Activated naive CD4-positive, alpha-beta T cell treated with Interleukin-2 at 50 U/mL for 16 hours (primary cell): ENCODE results near the gene MRPL2.
A peak's percentile ranks its signal among the peaks of the same experiment; 100 is the strongest.

Experiments used
- DNase-seq: peaks from one replicate; pipeline ENCODE4 v3.0.0-alpha.2; 2020

MRPL2 gene

DNA sequence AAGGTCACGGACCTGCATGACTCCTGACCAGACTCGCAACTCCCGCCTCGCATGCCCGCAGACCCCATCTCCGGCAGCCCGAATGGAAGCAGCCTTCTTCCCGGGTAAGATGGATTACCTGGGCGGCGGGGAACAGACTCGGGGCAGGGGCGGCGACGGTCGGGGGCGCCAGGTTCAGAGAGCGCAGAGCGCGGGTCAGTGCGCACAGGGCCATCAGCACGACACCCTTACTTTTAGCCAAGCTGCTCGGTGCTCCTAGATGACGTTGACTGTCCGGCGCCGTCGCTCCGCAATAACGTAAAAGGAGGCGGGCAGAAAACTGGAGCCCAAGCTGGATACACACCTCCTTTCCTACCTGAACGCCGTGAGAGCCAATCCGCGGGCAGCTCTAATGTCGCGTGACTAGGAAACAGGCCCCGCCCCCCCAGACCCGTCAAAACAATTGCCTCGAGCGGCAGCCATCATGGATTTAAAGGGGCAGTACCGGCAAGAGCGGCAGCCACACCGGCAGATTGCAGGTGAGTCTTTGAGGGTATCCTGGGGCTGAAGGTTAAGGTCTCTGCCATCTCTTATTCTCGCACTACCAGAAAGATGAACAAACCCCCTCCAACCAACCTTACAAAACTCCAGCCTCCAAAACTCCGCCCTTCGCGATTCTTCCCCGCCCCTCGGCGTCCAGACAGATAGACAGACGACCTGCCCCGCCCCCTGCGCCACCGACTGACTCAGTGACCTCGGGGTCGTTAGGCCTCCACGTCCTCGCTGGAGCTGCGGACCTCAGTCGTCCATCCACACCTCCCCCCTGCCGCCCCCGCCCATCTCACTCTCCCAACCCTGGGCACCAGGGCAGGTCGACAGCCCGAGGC lies at the start of gene MRPL2, which contains the start of gene KLC4:
MRPL2 (minus strand) TSS at position 267 of the 866 bp plus-strand sequence; CDS start at position 214, 53 bp downstream.
KLC4 (plus strand) TSS at position 464 of the 866 bp plus-strand sequence. CDS start 1,705 bp downstream, outside the sequence.
- DNase-seq = peak; percentile 98

DNA sequence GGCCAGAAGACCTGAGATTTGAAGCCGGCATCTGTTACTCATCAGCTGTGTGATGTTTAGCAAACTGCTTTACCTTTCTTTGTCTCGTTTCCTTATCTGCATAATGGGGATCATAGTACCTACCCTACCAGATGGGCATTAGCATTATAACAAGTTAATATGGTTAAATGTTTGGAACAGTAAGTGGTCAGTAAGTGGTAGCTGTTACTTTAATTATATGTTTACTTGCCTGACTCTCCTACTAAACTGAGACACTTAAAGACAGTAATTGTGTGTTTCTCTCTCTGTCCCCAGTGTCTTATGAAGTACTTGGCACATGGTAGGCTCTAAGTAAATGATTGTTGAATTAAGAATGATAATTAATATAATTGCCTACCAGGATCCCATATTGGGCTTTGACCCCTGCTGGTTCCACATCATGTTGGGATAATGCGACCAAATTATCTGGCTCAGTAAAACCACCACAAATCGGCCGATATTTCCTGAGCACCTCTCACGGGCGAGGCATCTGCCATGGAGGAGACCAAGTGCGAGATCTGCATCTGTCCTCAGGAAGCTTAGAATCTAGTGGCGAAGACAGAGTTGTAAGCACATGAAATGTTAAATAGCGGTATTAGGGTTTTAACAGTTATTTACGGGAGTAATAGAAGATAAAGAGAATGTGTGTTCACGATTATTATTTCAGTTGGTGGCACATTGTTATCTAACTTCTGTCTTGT lies 48.3 kb upstream of the MRPL2 start:
- no peak for DNase-seq

DNA sequence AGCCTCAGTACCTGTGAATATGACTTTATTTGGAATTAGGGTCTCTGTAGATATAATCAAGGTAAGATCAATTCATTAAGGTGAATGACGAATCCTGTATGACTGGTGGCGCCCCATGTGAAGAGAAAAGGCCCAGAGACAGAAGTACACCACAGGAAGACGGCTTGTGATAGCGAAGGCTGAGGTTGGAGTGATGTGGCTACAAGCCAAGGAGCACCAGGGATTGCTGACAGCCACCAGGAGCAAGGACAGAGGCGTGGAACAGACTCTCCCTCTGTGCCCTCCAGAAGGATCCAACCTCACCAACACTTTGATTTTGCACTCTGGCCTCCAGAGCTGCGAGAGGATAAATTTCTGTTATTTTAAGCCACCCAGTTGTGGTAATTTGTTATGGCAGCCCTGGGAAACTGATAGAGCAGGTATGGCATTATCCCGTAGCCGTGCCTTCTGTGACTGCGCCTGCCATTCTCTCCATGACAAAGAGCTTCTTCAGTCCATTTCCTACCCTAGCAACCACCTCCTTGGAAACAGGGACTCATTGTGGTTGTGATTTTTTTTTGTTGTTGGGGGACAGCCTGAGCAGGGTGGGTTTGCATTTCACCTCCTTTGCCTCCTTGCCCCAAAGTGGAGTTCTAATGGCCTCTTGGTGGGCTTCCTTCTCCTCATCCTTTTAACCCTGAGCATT lies 46.4 kb upstream of the MRPL2 start:
- no peak for DNase-seq

DNA sequence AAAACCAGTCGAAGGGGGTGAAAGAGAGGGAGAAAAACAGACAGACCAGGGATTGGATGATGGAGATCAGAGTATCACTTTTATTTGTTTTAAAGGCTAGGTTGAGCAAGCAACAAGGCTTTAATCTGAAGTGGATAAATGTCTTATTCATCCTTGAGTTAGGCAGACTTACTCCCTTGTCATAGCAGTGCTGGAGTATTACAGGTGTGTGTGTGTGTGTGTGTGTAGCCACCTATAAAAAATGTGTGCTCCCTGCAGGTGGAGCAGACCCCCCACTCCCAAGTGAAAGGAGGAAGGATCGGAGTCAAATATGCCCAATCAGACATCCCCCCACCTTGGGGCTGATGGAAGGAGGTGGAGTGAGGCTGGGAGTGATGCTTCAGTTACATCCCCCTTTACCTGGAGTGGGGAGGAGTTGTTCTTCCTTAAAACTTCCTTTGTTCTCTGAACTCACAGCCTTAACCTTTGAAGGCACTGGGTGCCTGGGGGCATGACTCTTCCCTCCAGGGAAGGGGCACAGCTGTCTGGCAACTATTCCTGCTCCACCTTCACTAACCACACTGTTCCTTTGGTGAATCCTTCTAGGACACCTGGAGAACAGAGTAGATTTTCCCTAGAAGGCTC lies 44.1 kb upstream of the MRPL2 start:
- no peak for DNase-seq

DNA sequence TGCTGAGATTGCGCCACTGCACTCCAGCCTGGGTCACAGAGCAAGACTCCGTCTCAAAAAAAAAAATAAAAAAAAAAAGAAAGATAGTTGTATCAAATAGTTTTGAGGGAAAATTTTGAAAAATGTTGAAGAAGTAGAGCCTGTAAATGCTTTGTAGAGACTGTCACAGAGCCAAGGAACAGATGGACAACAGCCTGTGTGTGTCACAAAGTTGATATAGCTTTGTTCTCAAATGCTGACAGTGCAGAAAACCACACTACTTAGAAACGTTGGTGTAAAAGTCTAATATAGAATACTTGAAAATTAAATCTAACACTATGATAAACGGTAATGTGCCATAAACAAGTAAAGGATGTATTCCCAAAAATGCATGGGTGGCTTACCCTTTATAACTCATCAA lies 42.3 kb upstream of the MRPL2 start:
- no peak for DNase-seq

DNA sequence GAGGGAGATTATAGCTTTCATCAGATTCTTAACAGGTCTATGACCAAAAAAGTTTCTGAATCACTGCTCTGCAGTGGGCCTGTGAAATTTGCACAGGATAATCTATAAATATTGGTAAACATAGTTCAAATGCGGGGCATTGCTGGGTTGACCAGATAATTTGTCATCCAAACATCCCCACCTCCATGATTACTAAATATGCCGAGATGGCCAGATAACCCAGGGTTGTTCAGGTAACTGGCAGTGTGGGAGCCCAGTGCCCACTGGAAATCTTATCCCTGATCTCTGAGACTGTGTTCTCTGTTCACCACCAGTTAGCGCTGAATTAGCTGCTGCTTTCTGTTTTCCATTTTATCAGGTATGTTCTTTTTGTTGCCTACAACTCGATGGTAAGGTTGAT lies 38.3 kb upstream of the MRPL2 start:
- no peak for DNase-seq

DNA sequence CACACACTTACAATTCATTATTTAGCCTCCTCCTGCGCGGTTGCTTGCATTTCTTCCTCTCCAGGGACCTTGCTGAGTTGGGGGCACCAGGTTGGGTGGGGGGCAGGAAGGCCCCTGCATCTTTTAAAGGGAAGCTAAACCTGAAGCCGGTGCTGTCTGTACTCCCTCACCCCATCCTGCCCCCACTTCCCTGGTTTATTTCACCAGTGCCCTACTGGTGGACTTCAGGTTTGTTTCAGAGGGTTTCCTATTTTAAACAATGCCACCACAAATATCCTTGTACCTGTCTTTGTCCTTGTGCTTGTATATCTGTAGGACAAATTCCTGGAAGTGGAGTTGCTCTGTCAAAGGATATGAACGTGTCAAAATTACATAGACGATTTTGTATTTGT lies 37.9 kb upstream of the MRPL2 start:
- no peak for DNase-seq

DNA sequence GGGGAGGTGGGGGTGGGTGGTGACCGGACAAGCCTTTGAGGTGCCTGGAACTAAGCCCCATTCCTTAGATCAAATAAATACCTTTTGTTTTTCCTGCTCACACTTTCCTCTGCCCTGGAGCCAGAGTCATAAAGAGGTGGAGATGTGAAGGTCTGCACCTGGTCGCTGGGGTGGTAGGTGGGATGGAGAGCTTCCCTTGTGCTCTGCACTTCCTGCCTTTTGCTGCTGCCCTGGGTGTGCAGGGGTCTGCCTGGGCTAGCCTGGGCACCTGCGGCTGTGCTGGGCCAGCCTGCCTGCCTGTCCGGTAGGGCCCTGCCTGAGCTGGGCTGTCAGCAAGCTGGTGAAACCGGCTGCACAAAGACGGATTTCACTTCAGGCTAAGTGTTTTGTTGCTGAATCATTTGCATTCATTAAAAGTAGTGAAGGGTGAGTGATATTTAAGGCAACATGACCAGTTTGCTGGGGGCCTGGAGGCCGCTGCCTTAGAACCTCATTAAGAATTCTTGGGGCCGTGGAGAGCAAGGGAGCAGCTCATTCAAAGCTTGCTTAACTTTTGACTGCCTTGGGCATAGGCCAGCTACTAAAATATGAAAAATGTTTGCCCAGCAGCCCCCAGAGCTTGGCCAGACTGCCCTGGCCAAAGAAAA lies 37.3 kb upstream of the MRPL2 start:
- no peak for DNase-seq

DNA sequence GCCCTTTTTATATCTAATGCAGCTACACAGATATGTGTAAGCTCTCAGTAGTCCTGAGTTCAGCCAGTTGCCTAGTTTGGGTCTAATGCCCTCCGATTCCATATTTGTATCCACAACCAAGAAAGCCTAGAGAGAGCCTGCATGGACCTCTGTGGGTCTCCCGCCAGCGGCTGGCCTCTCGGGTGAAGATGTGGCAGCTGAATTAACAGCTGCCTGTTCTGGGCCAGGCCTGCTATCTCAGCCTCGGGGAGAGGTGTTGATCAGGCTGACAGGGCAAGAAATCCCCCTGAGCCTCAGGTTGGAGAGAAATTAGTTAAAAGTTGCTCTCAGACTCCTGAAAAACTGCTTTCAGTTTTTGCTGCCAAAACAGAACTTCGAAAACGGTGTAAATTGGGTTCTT lies 36.7 kb upstream of the MRPL2 start:
- no peak for DNase-seq

DNA sequence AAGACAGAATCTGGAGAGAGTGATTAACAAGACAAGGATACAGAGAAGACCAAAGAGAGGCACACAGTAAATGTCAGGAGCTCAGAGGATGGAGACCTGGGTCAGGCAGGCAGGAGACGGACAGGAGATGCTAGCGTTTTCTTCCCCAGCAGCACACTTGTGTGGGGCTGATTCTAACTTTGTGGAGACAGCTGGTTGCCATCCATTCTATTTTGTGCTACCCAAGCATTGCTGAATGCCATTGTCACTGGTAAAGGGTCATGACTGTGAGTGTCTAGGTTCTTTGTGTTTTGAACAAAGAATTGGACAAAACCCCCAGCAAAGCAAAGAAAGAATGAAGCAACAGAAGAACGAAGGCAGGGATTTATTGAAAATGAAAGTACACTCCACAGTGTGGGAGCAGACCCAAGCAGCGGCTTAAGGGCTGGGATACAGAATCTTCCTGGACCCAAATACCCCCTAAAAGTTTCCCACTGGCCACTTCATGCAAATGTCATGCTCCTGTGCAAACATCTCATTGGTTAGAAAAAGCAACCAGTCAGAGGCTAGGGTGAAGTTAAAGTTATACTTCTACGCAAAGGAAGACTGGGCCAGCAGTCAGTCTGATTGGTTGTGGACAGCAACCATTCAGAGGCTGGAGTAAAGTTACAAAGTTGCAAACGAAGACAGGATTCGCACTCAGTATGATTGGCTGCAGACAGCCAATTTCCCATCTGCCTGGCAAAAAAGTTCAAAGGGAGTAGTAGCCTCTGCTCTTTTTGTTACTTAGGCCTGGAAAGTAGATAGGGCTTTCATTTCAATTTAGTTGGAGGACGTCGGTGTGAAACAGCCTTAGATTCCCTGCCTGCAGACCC lies 34.4 kb upstream of the MRPL2 start:
- DNase-seq = no peak

DNA sequence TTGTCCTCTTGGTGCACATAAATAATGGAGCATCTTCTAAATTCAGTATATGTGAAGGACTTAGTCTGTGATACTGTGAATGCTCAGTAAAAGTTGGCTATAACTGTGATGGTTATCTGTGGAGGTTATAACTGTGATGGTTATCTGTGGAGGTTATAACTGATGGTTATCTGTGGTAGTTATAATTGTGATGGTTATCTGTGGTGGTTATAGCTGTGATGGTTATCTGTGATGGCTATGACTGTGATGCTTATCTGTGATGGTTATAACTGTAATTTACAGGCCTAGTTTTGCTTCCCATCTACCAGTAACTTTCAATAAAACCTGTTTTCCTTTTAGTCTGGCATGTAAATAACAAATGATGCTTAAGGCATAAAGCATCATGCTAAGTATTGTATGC lies 33.4 kb upstream of the MRPL2 start:
- no peak for DNase-seq

DNA sequence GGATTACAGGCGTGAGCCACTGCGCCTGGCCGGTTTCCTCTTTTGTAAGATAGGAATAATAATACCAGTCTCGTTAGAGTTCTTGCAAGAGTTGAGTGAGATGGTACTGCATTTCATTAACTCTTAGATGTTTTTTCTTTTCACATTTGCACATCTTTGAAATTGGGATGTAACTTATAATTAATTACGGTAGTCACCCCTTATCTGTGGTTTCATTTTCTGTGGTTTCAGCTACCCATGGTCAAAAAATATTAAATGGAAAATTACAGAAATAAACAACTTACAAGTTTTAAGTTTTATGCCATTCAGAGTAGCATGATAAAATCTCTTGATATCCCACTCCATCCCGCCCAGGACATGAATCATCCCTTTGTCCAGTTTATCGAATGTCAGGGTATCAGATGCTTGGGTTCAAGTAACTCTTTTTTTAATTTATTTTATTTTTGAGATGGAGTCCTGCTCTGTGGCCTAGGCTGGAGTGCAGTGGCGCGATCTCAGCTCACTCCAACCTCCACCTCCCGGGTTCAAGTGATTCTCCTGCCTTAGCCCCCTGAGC lies 32.3 kb upstream of the MRPL2 start:
- no peak for DNase-seq

DNA sequence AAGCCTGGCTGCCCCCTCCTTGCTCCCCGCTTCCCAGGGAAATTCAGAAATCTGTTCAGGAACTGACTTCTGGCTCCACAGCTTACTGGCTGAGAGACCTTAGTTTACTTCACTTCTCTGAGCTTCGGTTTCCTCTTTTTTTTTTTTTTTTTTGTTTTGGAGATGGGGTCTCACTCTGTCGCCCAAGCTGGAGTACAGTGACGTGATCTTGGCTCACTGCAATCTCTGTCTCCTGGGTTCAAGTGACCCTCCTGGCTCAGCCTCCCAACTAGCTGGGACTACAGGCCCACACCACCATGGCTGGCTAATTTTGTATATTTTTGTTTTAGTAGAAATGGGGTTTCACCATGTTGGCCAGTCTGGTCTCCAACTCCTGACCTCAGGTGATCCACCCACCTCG lies 31.8 kb upstream of the MRPL2 start:
- DNase-seq = no peak

DNA sequence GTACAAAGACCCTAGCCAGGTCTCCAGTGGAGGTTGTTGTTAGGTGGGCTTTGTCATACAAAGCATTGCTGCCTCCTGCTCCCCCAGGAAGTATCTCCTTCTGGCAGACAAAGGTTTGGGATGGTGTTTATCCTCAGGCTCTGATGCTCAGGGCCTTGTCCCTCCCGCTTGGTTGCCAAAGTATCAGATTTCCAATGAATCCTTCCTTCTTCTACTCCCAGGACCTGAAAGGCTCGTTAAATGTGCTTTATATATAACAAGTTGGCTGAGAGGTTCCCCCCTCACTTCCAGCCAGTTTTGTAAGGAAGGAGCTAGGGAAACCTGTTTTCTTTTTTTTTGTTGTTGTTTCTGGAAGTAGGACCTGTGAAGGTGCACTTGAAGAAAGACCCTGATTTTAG lies 31.3 kb upstream of the MRPL2 start:
- DNase-seq = no peak

DNA sequence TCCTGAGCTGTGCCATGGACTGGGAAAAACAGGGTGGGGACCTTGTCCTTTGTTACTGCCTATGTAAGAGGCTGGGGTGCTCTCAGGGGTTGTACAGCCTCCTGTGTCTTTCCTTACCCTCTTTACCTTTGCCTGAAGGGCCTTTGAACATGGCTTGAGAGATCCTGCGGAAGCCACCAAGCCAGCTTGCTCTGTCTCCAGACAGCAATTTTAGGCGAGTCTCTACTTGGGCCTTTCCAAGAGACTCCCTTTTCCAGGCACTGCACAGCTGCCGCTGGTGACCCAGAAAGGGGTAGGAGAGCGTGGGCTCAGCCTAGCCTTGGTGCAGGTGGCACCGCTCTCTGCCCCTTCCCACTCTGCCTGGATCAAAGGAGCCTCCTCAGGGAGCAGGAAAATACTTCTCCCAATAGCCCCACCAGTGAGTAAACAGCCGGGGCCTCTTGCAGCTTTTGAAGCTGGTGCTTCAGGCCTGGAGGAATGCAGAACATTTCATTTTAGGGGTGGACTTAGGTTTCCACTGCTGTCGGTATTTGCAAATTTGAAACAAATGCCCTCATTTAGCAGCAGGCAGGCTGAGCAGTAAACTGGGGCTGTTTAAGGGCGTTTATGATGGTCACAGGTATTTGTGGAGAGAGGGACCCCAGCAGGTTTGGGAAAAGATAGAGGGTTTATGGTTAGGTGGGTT lies 30.8 kb upstream of the MRPL2 start:
- DNase-seq = no peak

DNA sequence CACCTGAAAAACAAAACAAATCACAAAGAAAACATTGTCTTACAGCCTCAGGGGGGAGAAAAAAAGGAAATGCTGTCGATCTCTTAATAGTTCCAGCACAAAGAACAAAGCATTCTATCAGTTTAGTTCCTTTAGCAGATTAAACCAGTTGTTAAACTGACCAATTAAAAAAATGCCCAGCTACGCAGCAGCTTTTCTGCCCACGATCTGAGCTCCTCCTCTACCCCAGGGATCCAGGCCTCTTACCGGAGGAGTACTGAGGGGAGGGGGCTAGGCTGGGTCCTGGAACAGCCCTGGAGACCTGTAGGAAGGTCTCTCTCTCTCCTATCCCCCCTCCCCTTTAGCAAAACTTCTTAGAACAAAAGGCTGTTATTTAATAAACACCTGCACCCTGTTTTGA lies 30.2 kb upstream of the MRPL2 start:
- no peak for DNase-seq

DNA sequence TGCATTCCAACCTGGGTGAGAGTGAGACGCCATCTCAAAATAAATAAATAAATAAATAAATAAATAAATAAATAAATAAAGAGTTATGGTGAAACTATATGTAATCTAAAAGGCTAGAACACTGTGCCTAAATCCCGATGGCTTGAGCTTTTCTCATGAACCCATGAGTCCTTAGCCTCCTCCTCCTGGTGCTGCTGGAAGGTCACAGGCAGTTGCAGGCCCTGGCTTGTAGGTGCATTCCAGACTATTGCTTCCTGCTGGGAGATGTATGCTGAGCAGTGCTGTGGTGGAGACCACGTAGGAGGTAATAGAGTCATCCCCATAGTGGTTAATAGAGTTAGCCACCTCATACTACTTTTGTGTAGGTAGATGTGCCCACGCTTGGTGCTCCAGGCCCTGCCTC lies 29.4 kb upstream of the MRPL2 start:
- no peak for DNase-seq

DNA sequence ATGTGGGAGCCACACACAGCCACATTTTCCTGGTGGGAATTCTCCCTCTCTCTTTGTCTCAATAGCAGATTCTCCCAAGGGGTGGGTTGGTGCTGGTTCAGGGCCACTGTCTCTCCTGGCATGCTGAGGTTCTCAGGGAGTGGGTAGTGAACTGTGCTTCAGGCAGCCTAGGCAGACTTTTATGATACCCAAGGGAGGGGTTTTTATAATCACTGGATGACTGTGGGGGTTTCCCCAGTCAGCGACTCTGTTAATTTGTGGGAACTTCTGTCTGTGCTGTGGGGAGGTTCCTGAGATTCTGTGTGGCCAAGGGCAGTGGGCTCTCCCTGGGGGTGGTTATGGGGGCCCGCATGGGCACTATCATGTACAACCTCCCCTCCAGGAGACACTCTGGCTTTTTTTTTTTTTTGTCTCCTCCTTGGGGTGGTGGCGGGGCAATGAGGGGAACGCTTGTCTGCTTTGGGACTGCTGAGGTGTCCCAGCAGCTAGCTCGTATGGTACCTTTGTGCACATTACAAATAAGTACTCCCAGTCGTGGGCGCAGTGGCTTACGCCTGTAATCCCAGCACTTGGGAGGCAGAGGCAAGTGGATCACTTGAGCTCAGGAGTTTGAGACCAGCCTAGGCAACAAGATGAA lies 26.9 kb upstream of the MRPL2 start:
- DNase-seq = no peak

DNA sequence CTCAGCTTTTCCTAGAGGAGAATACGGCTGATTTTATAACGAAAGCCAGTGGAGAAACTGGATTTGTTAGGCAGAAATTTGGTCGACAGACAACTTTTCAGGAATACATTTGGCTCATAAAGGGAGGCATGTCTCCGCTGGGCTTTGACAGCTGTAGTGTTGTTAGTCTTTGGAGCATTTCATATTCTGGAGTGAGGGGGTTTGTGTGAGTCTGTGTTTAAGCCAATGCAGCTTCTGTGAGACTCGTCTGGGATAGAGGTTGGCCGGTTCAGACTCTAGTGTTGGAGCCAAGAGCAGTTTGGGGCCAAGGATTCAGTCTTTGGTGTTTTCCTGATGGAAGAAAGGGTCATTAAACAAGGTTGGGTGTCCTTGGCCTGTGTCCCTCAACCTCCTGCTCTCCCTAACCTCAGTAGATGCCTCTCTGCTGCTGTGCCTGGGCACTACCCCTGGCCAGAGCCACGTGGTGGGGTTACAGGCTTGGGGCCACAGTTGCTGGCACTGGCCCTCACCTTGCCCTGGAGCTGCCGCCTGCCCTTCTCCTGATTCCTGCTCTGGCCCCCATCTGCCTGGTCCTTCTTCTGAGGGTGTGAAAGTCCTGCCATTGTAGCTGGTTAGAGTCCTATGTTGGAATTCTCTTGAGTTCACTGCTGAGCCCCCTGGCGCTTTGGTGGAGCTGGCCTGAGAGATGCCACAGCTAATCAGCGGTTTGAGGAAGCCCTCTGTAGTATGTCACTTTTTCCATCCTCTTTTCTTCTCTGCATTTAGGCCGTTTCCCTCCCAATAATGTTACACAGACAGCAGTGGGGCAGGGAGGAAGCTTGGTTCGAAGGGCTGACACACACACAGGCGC lies 23.8 kb upstream of the MRPL2 start:
- DNase-seq = no peak
